Globus pallidus (tissue), 1 donor: Measurements from ENCODE around the gene NDUFAF5.

Experiments used
- DNase-seq: peaks from one replicate; pipeline ENCODE4 v3.0.0-alpha.2; 2015; ENCODE audit warnings: low spot score

Gene NDUFAF5

DNA sequence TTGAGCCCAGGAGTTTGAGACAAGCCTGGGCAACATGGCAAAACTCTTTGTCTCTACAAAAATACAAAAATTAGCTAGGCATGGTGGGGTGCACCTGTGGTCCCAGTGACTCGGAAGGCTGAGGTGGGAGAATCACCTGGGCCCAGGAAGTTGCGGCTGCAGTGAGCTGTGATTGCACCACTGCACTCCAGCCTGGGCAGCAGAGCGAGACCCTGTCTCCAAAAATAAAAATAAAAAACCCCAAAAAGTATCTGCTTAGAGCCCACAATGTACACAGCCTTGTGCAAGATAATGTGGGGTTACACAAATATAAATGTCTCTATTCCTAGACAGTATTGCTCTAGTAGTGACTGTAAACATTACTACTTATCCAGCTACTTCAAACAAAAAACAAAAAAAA is 6.0 kb upstream of the NDUFAF5 start:
- no peak for DNase-seq

DNA sequence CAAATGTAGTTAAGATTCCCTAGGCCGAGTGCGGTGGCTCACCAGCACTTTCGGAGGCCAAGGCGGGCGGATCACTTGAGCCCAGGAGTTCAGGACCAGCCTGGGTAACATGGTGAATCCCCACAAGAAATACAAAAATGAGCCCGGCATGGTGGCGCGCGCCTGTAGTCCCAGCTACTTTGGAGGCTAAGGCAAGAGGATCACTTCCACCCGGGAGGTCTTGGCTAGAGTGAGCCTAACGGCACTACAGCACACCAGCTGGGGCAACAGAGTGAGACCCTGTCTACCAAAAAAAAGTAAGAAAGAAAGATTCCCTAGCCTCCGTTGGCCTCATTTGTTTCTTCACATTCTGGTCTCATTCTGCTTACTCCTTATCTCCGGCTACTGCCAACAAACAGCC is 1.3 kb upstream of the NDUFAF5 start:
- no peak for DNase-seq

DNA sequence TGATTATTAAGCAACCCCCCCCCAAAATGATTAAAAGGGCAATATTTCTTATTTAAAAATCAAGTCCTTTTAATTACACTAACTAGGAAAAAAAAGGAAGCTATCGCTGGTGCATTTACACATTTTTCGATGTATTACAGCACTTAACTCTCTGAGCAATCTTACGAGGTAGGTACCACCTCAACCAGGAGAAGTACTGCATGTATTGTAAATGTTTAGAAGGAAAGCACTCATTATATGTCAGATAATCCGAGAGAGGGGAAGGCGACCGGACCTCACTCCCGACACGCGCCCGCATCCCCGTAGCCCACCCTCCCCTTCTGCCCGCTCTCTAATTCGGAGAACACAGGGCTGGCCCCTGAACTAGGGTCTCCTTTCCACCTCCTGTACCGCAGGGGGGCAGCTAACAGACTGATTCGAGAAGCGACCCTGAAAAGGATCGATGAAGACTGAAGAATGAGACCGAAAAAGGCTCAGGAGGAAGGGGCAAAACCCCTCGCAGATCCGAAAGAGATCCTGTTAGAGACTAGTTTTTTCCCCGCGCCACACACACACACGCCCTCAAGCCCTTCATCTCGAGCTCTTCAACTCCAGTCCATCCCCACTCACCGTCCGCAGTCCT is 446 bp upstream of the NDUFAF5 start:
- DNase-seq: no peak

GRCh38 chr20:13786143-13786828 is 1.5 kb downstream of the NDUFAF5 start:
- no peak for DNase-seq

DNA sequence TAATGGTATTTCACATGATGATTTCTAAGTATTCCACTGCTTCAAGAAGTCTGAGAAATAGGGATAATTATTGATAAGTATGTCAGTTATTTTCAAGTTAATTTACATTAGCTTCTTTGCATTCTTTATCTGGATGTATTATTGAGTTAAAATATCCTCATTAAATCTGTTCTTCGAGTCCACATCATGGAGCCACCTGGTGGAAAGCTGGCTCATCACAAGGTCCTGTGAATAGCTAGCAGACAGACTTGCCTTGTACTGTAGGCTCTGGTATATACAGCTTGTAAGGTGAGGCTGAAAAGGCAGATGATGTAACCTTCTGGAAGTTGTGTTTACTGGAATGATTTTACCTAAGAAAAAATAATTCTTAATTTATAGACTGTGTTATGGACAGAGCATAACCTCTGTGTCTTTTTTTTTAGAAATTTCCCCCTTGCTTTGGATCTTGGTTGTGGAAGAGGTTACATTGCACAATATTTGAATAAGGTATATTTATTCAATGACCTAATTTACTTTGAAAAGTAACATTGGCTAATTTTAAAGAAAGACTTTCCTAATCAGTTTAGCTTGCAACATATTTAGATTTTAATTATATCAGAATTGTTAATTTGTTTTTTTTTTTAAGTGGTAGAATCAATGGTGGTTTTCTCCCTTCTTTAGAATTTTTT is 3.5 kb downstream of the NDUFAF5 start:
- DNase-seq: no peak

DNA sequence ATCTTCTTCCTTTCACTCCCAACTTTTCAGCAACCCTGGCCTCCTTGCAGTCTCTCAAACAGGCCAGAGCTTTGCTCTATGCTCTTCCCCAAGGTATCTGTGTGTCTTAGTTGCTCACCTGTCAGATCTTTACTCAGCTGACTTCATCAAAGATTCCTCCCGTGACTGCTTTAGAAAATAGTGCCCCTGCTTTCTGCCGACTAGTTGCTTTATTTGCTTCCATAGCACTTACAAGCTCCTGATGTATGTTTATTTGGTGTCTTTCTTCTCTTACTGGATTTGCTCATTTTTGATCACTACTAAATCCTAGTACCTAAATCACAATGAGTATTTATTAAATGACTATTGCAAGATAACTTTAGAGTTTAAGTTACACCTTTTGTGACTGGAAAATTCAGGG is 5.9 kb downstream of the NDUFAF5 start:
- DNase-seq: no peak

GRCh38 chr20:13791540-13792459 is 7.0 kb downstream of the NDUFAF5 start:
- peak; percentile 42 for DNase-seq

- DNase-seq: no peak
Measured at GRCh38 chr20:13793001-13793400, 8.2 kb downstream of the NDUFAF5 start.

DNA sequence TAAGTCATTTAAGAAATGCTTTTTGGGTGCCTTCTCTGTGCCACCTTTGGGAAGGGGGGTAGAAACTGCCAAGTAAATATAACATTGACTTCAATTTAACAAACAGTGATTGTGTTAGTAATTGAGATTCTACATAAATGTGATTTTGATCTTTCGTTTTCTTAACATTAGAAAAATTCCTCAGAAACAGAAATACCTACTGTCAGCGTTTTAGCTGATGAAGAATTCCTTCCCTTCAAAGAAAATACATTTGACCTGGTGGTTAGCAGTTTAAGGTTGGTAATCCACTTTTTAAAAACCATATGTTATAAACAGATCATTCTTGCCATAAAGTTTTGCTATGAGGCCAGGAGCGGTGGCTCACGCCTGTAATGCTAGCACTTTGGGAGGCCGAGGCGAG is 9.8 kb downstream of the NDUFAF5 start:
- no peak for DNase-seq

DNA sequence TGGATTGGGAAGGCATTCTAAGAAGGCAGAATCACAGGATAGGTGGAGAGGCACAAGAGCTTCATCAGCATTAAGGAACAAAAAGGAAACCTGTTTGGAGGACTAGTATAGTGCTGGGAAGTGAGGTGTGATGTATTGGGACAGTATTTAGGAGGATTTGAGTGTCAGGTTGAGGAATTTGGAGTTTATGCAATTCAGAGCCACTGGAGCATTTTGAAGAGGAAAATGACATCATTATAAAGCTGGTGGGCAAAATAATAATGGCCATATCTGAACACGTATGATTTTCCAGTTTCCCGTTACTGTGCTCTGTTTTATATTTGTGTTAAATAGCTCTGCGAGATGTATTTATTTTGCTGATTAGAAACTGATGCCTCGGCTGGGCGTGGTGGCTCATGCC is 14.2 kb downstream of the NDUFAF5 start:
- no peak for DNase-seq

DNA sequence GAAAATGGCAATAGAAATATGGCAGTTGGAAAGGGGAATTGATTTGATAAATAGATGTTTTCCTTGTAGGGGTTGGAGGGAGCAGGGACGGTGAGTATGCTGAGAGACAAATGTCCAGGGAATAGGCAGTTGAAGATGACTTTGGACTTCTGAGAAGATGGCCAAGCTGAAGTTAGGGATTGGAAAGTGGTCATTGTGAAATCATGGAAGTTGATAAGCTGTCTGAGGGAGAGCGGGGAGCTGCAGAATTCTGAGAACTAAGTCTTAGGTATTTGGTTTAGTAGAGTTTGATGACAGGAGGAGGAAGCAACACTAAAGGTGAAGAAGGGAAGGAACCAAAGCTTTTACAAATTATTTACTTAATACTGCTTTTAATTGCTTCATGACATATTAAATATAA is 15.1 kb downstream of the NDUFAF5 start:
- DNase-seq: no peak

- peak; percentile 39 for DNase-seq
Measured at GRCh38 chr20:13800728-13801134, 15.9 kb downstream of the NDUFAF5 start.

GRCh38 chr20:13809373-13809772 is 24.5 kb downstream of the NDUFAF5 start:
- no peak for DNase-seq

DNA sequence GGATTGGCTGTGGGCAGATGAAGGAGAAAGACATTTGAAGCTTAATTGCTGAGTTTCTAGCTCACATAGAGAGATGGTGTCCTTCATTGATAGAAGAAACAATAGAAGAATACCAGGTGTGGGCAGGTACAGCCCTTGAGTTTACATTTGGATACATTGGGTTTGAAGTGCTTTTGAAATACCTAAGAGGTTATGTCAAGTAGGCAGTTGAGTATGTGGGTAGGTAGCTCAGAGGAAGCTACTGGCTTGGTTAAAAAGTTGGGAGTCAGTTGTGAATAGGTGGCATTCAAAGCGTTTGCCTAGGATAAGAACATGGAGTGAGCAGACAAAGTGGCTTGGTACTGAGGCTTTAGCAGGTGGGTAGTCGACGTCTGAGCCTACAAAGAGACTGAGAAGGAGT is 25.0 kb downstream of the NDUFAF5 start:
- no peak for DNase-seq

GRCh38 chr20:13810446-13810845 is 25.6 kb downstream of the NDUFAF5 start:
- no peak for DNase-seq

DNA sequence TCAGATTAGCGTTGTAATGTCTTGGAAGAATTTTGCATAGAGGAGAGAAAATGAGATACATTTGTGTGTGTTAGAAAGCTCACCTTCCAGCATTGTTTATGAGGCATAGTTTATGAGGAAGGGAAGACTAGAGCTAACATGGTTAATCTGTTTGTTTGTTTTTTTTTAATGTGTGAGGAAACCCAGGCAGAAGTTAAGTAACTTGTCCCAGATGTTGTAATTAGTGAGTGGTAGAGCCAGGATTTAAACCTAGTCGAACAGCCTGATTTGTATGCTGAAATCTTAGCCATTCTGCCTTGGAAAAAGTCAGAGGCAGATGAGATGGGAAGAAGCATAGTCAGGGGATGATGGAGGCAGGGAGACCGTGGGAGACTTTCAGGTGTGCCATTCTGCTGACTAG is 29.1 kb downstream of the NDUFAF5 start:
- no peak for DNase-seq

- DNase-seq: no peak
Measured at GRCh38 chr20:13814672-13815071, 29.8 kb downstream of the NDUFAF5 start.

- DNase-seq: no peak
Measured at GRCh38 chr20:13816757-13817156, 31.9 kb downstream of the NDUFAF5 start.

DNA sequence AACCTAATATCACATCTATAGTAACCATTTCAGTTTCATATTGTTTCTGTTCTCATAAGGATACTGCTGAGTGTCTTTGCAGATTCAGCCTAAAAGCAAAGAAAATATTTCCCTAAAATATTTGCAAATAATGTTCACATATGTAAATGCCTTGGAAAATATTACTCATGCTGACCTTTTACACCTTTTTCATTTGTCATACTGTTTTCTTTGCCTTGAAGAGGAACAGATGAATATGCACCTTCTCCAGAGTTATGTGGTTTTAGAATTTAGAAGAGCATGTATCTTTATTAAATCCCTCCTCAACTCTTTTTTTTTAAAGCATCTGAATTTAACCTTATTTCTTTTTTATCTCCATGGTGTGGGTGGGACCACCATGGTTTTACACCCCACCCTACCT is 32.5 kb downstream of the NDUFAF5 start:
- DNase-seq: no peak

GRCh38 chr20:13819885-13820645 is 35.2 kb downstream of the NDUFAF5 start:
- peak; percentile 25 for DNase-seq

DNA sequence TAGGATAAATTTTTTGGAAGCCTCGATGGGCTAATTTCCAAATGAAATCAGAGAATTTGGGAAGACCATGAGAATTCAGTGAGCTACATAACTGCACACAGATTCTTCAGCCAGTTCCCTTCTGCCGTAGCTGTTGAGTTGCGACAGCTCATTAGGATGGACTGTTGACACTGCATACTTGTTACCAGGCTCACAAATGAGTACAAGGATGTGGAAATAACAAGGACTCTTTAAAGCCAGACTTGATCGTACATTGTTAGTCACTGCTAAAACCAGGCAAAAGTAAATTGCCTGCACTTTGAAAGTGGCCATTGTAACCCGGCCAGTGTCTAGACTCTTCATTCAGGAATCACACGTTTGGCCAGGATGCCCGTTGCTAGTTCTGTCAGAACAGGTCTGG is 37.0 kb downstream of the NDUFAF5 start:
- no peak for DNase-seq

- DNase-seq: no peak
Measured at GRCh38 chr20:13822459-13822858, 37.6 kb downstream of the NDUFAF5 start.
